Glomerular visceral epithelial cell (primary cell): ENCODE measurements around the gene HAL.
A peak's percentile ranks its signal among the peaks of the same experiment; 100 is the strongest.

Experiments
- DNase-seq: peaks from one replicate; pipeline ENCODE4 v3.0.0-alpha.2; 2016; ENCODE audit errors: extremely low spot score

HAL gene

GRCh38 chr12:96007729-96008128 is 11.6 kb upstream of the HAL start:
- DNase-seq = no peak

GRCh38 chr12:96006727-96007126 is 10.6 kb upstream of the HAL start:
- no peak for DNase-seq

GRCh38 chr12:96000858-96001257 is 4.7 kb upstream of the HAL start:
- DNase-seq = no peak

GRCh38 chr12:95999484-95999883 is 3.3 kb upstream of the HAL start:
- DNase-seq = no peak

- DNase-seq = peak; percentile 44
Observed at GRCh38 chr12:95998611-95999286, 2.6 kb upstream of the HAL start.

- DNase-seq = no peak
Observed at GRCh38 chr12:95997911-95998510, 1.9 kb upstream of the HAL start.

- DNase-seq = no peak
Observed at GRCh38 chr12:95997276-95997675, 1.1 kb upstream of the HAL start.

GRCh38 chr12:95995238-95996031 is 709 bp downstream of the HAL start:
- DNase-seq = no peak

- no peak for DNase-seq
Observed at GRCh38 chr12:95994476-95994875, 1.7 kb downstream of the HAL start.

GRCh38 chr12:95993907-95994306 is 2.2 kb downstream of the HAL start:
- no peak for DNase-seq

GRCh38 chr12:95990136-95990535 is 6.0 kb downstream of the HAL start:
- no peak for DNase-seq

GRCh38 chr12:95989504-95990123 is 6.5 kb downstream of the HAL start:
- DNase-seq = no peak

GRCh38 chr12:95988506-95989275 is 7.5 kb downstream of the HAL start:
- no peak for DNase-seq

GRCh38 chr12:95986635-95987570 is 9.2 kb downstream of the HAL start:
- no peak for DNase-seq

GRCh38 chr12:95984682-95985081 is 11.5 kb downstream of the HAL start:
- DNase-seq = no peak

GRCh38 chr12:95982602-95983001 is 13.5 kb downstream of the HAL start:
- DNase-seq = no peak

GRCh38 chr12:95980437-95980836 is 15.7 kb downstream of the HAL start:
- DNase-seq = no peak

GRCh38 chr12:95978774-95979173 is 17.4 kb downstream of the HAL start:
- DNase-seq = no peak

- DNase-seq = no peak
Observed at GRCh38 chr12:95978351-95978750, 17.8 kb downstream of the HAL start.

GRCh38 chr12:95977764-95978305 is 18.3 kb downstream of the HAL start:
- DNase-seq = no peak
